ENCODE results near the gene DMRT3. TPM values are rescaled to one million over a fixed set of nuclear protein-coding genes. Genes with fewer than 3 reads are reported as not detected.

Gene DMRT3
- total and polyA plus RNA-seq, 2 donors (not counting 1 experiment from before 2014, with no cell fraction given) = not detected

DNA sequence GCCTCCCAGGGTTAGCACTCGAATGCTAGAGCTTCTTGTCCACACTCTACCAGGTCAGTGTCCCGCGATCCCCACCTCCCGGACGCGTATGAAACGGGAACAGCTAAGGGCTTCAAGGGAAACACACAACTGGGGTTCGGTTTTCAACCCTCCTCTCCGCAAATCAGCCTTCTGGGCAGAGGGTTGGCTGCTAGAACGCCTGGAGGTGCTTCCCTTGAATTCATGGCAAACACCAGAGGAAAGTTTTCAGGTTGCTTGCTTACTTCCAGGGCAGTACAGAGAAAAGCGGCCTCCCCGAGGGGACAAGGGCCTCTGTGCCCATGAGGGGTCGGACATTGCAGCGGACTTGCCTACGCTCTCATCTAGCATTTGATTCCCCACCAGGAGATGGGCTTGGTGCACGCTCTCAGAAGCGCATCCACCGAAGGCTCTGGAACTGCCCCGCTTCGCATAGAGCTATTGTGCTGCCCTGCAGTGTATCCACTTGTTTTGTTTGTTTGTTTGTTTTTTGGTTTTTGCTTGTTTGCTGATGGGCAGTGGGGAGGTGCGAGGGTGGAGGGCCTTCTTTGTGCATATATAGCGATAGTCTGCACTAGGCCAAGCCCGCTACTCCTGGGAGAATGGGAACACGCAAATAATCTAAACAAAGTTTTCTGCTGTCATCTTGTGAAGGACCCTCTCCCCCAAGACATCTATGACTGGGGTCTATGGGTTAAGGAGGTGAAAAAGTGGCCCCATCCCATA lies 1.3 kb upstream of the DMRT3 start:
- peak; percentile 15 for DNase-seq
- Histone ChIP-seq H2AFZ (ENCODE audit: insufficient read depth, low read depth, low read length, poor library complexity, severe bottlenecking) (no peak overlapping the region), H3K36me3 (replicated peaks in 1 of 2; ENCODE audit: control extremely low read depth in 1 of 2, control insufficient read depth in 1 of 2, extremely low read depth in 1 of 2, insufficient read depth in 2 of 2, low read length in 1 of 2) (no peaks in the 10 kb centered on the region), H3K79me2 (ENCODE audit: control insufficient read depth, insufficient read depth, low read length) (no peaks in the 10 kb centered on the region), H3K9me3 (ENCODE audit: control extremely low read depth in 1 of 3, control insufficient read depth in 2 of 3, insufficient read depth in 1 of 3, low read length in 2 of 3) (peaks cover 0 to 59% (median 10%) of the 10 kb centered on the region in 3 donors), H3K27ac (ENCODE audit: low read length in 2 of 2) (no peak overlapping the region), H3K4me1 (ENCODE audit: control insufficient read depth in 2 of 2, insufficient read depth in 2 of 2, low read length in 2 of 2) (peaks cover 23 to 41% of the 10 kb centered on the region in 2 donors), H3K4me3 (ENCODE audit: control extremely low read depth in 1 of 5, extremely low read depth in 1 of 5, insufficient read depth in 1 of 5, low read depth in 2 of 5, low read length in 4 of 5) (no peak overlapping the region), H3K27me3 (replicated peaks in 1 of 4; ENCODE audit: control extremely low read depth in 1 of 4, control insufficient read depth in 3 of 4, insufficient read depth in 4 of 4, low read length in 3 of 4) (peaks cover 0 to 88% (median 67%) of the 10 kb centered on the region in 4 experiments), H3K4me2 (replicated peaks; ENCODE audit: low read depth, low read length, poor library complexity, severe bottlenecking) (no peak overlapping the region), H4K20me1 (ENCODE audit: control insufficient read depth, insufficient read depth, low read length, poor library complexity, severe bottlenecking) (no peaks in the 10 kb centered on the region), H3K9ac (ENCODE audit: low read length) (no peak overlapping the region)
- intact Hi-C loops (cut with micrococcal nuclease) = no loop called here
- TF ChIP-seq EZH2 (IDR thresholded peaks at IDR 0.05; ENCODE audit: borderline replicate concordance, insufficient read depth, low read depth, low read length, poor library complexity, severe bottlenecking) = no peak
- no peak for TF ChIP-seq CTCF (IDR thresholded peaks at IDR 0.05)
- ChIA-PET POLR2A (no interaction called here), CTCF (no interaction called here)
- Mint-ChIP-seq H3K27me3 (peaks cover 56% of the 10 kb centered on the region), H3K4me1 (peaks cover 9% of the 10 kb centered on the region), H3K27ac (no peak overlapping the region), H3K4me3 (no peak overlapping the region), H3K9me3 (ENCODE audit: insufficient read depth) (no peaks in the 10 kb centered on the region)
- WGBS (ENCODE audit: insufficient coverage) = 19% methylated on average over 23 of the region's 24 CpGs
- no peak for ATAC-seq (ENCODE audit: low read depth)

DNA sequence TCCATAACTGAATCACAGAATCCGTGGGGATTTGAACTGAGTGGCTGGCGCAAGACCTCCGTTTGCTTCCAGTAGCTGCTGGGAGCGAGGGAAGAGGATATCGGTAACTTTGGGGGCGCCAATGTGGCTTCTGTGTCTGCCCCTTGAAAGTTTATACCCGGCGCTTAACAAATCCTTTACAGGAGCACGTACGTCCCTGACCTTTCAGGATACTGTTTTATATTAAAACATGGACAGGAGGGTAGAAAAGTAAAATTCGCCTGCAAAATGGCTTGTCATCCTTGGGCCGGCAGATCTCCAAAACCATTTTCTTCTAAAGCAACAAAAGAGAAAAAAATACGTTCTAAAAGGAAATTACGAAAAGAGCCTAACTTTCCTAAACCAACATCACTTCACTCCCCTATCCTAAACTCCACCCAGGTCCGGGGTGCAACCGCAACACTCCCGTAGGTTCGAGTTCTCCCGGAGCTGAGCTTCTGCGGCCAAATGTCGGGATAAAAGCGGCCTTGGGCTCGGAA lies 656 bp upstream of the DMRT3 start:
- WGBS (ENCODE audit: insufficient coverage) = 25% methylated on average over 5 of the region's 23 CpGs
- ChIA-PET POLR2A (no interaction called here), CTCF (no interaction called here)
- peaks cover 21 to 41% of the 10 kb centered on the region in 2 donors for H3K4me1 ChIP-seq (ENCODE audit: control insufficient read depth in 2 of 2, insufficient read depth in 2 of 2, low read length in 2 of 2)
- H3K9me3 ChIP-seq (ENCODE audit: control extremely low read depth in 1 of 3, control insufficient read depth in 2 of 3, insufficient read depth in 1 of 3, low read length in 2 of 3) = peaks cover 0 to 53% (median 8%) of the 10 kb centered on the region in 3 donors
- DNase-seq (no peak), ATAC-seq (ENCODE audit: low read depth) (no peak)
- H3K36me3 ChIP-seq (replicated peaks in 1 of 2; ENCODE audit: control extremely low read depth in 1 of 2, control insufficient read depth in 1 of 2, extremely low read depth in 1 of 2, insufficient read depth in 2 of 2, low read length in 1 of 2) = no peaks in the 10 kb centered on the region
- intact Hi-C loops (cut with micrococcal nuclease) = no loop called here
- no peaks in the 10 kb centered on the region for H3K79me2 ChIP-seq (ENCODE audit: control insufficient read depth, insufficient read depth, low read length)
- peaks cover 0 to 82% (median 65%) of the 10 kb centered on the region in 4 experiments for H3K27me3 ChIP-seq (replicated peaks in 1 of 4; ENCODE audit: control extremely low read depth in 1 of 4, control insufficient read depth in 3 of 4, insufficient read depth in 4 of 4, low read length in 3 of 4)
- Mint-ChIP-seq H3K27ac (no peak overlapping the region), H3K9me3 (ENCODE audit: insufficient read depth) (no peaks in the 10 kb centered on the region), H3K4me1 (peaks cover 9% of the 10 kb centered on the region), H3K4me3 (no peak overlapping the region), H3K27me3 (peaks cover 57% of the 10 kb centered on the region)
- no peak overlapping the region for H3K4me3 ChIP-seq (ENCODE audit: control extremely low read depth in 1 of 5, extremely low read depth in 1 of 5, insufficient read depth in 1 of 5, low read depth in 2 of 5, low read length in 4 of 5)
- H3K4me2 ChIP-seq (replicated peaks; ENCODE audit: low read depth, low read length, poor library complexity, severe bottlenecking) = no peak overlapping the region
- TF ChIP-seq CTCF (IDR thresholded peaks at IDR 0.05) = no peak
- TF ChIP-seq EZH2 (IDR thresholded peaks at IDR 0.05; ENCODE audit: borderline replicate concordance, insufficient read depth, low read depth, low read length, poor library complexity, severe bottlenecking) = no peak
- H3K9ac ChIP-seq (ENCODE audit: low read length) = no peak overlapping the region
- H2AFZ ChIP-seq (ENCODE audit: insufficient read depth, low read depth, low read length, poor library complexity, severe bottlenecking) = no peak overlapping the region
- no peaks in the 10 kb centered on the region for H4K20me1 ChIP-seq (ENCODE audit: control insufficient read depth, insufficient read depth, low read length, poor library complexity, severe bottlenecking)
- H3K27ac ChIP-seq (ENCODE audit: low read length in 2 of 2) = no peak overlapping the region

Data from B cell (primary cell).